Tibial artery (tissue), 4 donors: ENCODE data around the gene NUP42.

Source experiments
- DNase-seq, 2 donors: peaks; one replicate each; pipeline ENCODE4 v3.0.0-alpha.2; 2019
- H3K27ac ChIP-seq, 2 donors: fragments of 200-600 bp; sonication (generic) in 1 of 2; 1 replicate in 1 of 2; 2 replicates in 1 of 2; pipeline ENCODE4 v1.5.1; 2018 to 2019; ENCODE audit warnings: mild to moderate bottlenecking in 1 of 2
- H3K27me3 ChIP-seq, 2 donors: fragments of 200-600 bp; sonication (generic) in 1 of 2; one replicate each; pipeline versions ENCODE4 v1.5.1 to v1.6.0; 2016 to 2019
- H3K36me3 ChIP-seq, 3 donors: fragments of 200-600 bp; sonication (generic) in 2 of 3; one replicate each; pipeline ENCODE4 v1.5.1; 2016 to 2019; ENCODE audit warnings: mild to moderate bottlenecking in 2 of 3
- H3K4me1 ChIP-seq, 4 donors: fragments of 200-600 bp; sonication (generic) in 2 of 4; 1 replicate in 3 of 4; 2 replicates in 1 of 4; pipeline ENCODE4 v1.5.1; 2016 to 2019
- H3K4me3 ChIP-seq, 2 donors: fragments of 200-600 bp; sonication (generic) in 1 of 2; 1 replicate in 1 of 2; 2 replicates in 1 of 2; pipeline ENCODE4 v1.5.1; 2018 to 2019; ENCODE audit warnings: mild to moderate bottlenecking in 2 of 2
- H3K9me3 ChIP-seq, 3 donors: fragments of 200-600 bp; sonication (generic) in 1 of 3; one replicate each; pipeline ENCODE4 v1.5.1; 2016 to 2019
- intact Hi-C: fragments of 100-400 bp; cut with DNase I; formaldehyde crosslinking; loops from one replicate; pipeline ENCODE4 v1.15.0; 2023; ENCODE audit warnings: low total_unique reads
- TF ChIP-seq, protein P1 (sequence below), 2 experiments: fragments of 200-600 bp in 1 of 2; fragments of 450-650 bp in 1 of 2; IDR thresholded peaks; one replicate each; pipeline ENCODE4 v1.5.1; 2017 to 2019; ENCODE audit warnings: antibody characterized with exemption in 2 of 2, mild to moderate bottlenecking in 1 of 2, moderate library complexity in 1 of 2

Gene NUP42

DNA sequence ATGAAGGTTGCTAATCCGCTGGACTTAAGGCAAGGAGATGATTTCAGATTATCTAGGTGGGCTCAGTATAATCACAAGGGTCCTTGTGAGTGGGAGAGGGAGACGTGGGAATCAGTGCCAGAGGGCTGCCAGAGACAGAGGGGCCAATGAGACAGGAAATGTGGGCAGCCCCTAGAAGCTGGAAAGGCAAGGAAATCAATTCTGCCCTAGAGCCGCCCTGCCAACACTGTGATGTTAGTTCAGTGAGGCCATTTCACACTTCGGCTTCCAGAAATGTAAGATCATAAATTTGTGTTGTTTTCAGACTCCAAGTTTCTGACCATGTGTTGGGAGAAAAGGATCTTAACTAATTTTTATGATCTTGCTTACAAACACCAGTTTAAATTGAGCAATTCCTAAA lies 61.1 kb downstream of the NUP42 start:
- Histone ChIP-seq H3K4me1 (peaks cover 0 to 22% (median 14%) of the 10 kb centered on the region in 4 donors), H3K27me3 (no peaks in the 10 kb centered on the region), H3K9me3 (no peaks in the 10 kb centered on the region), H3K27ac (peak overlapping the region; percentile 67 to 71), H3K36me3 (no peaks in the 10 kb centered on the region), H3K4me3 (peak overlapping the region in 1 of 2 donors; percentile 1)
- DNase-seq, result no peak
- TF ChIP-seq, protein P1, sequence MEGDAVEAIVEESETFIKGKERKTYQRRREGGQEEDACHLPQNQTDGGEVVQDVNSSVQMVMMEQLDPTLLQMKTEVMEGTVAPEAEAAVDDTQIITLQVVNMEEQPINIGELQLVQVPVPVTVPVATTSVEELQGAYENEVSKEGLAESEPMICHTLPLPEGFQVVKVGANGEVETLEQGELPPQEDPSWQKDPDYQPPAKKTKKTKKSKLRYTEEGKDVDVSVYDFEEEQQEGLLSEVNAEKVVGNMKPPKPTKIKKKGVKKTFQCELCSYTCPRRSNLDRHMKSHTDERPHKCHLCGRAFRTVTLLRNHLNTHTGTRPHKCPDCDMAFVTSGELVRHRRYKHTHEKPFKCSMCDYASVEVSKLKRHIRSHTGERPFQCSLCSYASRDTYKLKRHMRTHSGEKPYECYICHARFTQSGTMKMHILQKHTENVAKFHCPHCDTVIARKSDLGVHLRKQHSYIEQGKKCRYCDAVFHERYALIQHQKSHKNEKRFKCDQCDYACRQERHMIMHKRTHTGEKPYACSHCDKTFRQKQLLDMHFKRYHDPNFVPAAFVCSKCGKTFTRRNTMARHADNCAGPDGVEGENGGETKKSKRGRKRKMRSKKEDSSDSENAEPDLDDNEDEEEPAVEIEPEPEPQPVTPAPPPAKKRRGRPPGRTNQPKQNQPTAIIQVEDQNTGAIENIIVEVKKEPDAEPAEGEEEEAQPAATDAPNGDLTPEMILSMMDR (IDR thresholded peaks at IDR 0.05), result no peak
- intact Hi-C loops, result no loop called here

DNA sequence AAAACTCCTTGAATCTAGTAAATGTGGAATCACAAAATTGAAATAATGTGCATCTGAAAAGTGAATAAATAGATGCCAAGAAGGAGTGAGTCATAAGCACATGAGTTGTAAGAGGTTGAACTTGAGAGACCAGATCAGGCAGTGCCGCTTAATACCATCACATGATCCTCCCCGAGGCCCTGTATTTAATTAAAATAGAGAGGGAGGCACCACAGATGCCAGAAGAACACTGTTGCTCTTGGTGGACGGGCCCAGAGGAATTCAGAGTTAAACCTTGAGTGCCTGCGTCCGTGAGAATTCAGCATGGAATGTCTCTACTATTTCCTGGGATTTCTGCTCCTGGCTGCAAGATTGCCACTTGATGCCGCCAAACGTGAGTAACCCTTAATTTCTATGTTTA lies 64.7 kb downstream of the NUP42 start, which contains the start of gene GPNMB:
GPNMB (plus strand) TSS at position 221 of the 400 bp plus-strand sequence; CDS start at position 304, 83 bp downstream.
- Histone ChIP-seq H3K4me3 (peak within 1 kb of the TSS; percentile 64 to 69), H3K4me1 (peaks cover 0 to 41% (median 23%) of the 10 kb centered on the region in 4 donors), H3K9me3 (no peaks in the 10 kb centered on the region), H3K36me3 (peaks cover 0 to 7% (median 0%) of the 10 kb centered on the region in 3 donors), H3K27me3 (no peaks in the 10 kb centered on the region), H3K27ac (peak within 1 kb of the TSS; percentile 91 to 94)
- intact Hi-C loops, result loop anchor here (5.0 kb wide), 1 partner anchor 64 kb away; the partner anchor contains the start of gene NUP42
- peak; percentile 85 to 86 for DNase-seq
- TF ChIP-seq, protein P1 (IDR thresholded peaks at IDR 0.05), result no peak

DNA sequence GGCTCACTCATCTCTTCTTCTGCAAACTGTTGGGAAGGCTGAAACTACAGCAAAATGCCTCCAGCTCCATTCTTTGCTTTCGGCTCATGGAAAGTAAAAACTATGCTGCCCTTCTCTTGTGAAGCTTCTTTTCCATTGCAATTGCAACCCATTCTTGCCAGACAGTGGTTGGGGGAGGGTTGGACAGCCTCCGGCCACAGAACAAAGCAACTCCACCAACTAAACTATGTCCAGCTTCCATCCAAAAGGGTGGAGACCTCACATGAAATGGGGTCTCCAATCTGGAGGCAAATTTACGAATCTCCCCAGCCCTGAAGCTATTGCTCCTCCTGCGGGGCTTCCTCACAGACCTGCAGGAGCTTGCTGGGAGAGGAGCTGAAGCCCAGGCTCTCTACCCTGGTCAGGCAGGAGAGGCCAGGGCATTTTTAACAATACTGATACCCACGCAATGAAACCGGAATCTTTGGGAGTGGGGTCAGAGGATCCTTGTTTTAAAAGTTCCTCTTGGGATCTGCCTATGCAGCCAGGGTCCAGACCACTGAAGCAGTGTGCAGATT lies 65.3 kb downstream of the NUP42 start:
- peak overlapping the region; percentile 64 to 69 for H3K4me3 ChIP-seq
- DNase-seq, result no peak

DNA sequence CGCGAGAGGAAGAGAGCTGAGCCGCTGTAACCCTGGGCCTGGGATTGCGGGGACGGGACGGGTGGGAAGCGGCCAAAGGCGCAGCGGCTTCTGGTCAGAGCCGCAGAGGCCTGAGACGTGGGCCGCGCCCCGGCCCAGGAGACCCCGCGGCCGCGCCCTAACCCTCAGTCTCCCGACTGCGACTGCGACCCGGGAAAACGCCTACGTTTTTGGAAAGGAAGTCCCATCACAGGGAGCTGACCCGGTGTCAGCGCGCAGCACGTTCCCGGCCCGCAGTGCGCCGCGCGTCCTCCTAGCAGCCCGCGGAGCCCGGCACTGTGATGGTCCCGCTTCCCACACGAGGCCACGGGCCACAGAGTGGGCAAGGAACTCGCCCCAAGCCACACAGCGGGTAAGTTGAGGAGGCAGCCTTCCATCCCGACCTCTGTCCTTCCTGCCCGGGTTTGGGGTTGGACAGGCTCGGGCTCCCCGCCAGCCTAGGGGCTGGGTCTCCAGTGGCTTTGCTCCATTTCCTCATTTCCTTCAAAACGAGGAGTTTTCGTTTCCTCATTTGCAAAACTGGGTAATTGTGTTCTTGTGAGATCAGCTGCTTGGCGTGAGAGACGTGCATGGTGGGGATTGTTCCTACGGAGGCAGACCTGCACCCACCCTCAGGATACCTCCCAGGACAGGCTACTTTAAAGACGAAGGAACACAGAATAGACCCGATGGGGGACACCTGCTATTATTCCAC lies 65.9 kb downstream of the NUP42 start:
- H3K27me3 ChIP-seq, result no peaks in the 10 kb centered on the region
- H3K36me3 ChIP-seq, result peaks cover 0 to 7% (median 0%) of the 10 kb centered on the region in 3 donors
- DNase-seq, result peak; percentile 46 to 75
- TF ChIP-seq, protein P1 (IDR thresholded peaks at IDR 0.05), result no peak
- intact Hi-C loops, result loop anchor here (5.0 kb wide), 1 partner anchor 65 kb away; the partner anchor contains the start of gene NUP42
- no peaks in the 10 kb centered on the region for H3K9me3 ChIP-seq
- H3K4me3 ChIP-seq, result peak overlapping the region; percentile 64 to 69
- H3K27ac ChIP-seq, result peak overlapping the region; percentile 91 to 94
- H3K4me1 ChIP-seq, result peaks cover 0 to 37% (median 22%) of the 10 kb centered on the region in 4 donors

More for the DNA sequence above, 65.3 kb downstream of the NUP42 start:
- Histone ChIP-seq H3K36me3 (peaks cover 0 to 7% (median 0%) of the 10 kb centered on the region in 3 donors), H3K27ac (peak overlapping the region; percentile 91 to 94), H3K4me1 (peaks cover 0 to 41% (median 23%) of the 10 kb centered on the region in 4 donors), H3K27me3 (no peaks in the 10 kb centered on the region), H3K9me3 (no peaks in the 10 kb centered on the region)
- TF ChIP-seq, protein P1 (IDR thresholded peaks at IDR 0.05), result no peak
- intact Hi-C loops, result loop anchor here (5.0 kb wide), 1 partner anchor 65 kb away; the partner anchor contains the start of gene NUP42

DNA sequence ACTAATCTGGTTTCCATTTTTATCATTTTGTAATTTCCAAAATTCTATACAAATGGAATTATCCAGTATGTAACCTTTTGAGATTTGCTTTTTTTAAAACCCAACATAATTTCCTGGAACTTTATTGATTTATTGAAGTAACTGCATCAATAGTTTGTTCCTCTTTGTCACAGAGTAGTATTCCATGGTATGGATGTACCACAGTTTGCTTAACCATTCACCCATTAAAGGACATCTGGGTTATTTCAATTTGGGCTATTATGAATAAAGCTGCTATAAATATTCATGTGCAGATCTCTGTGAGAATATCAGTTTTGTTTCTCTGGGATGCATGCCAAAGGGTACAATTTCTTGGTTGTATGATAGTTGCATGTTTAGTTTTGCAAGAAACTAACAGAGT lies 67.6 kb downstream of the NUP42 start:
- no peak for DNase-seq
- no peaks in the 10 kb centered on the region for H3K9me3 ChIP-seq
- H3K27me3 ChIP-seq, result no peaks in the 10 kb centered on the region
- H3K4me1 ChIP-seq, result peaks cover 0 to 28% (median 16%) of the 10 kb centered on the region in 4 donors
- H3K4me3 ChIP-seq, result no peak overlapping the region
- TF ChIP-seq, protein P1 (IDR thresholded peaks at IDR 0.05), result no peak
- H3K36me3 ChIP-seq, result peaks cover 13 to 18% (median 14%) of the 10 kb centered on the region in 3 donors
- intact Hi-C loops, result loop anchor here (5.0 kb wide), 1 partner anchor 67 kb away; the partner anchor contains the start of gene NUP42
- H3K27ac ChIP-seq, result no peak overlapping the region
